Liver (tissue), 3 donors: ENCODE data around the gene PHF21B.

Experiments
- ATF3 ChIP-seq: IDR thresholded peaks from 2 replicates; pipeline ENCODE4 v1.6.1; 2016; ENCODE audit warnings: antibody characterized with exemption
- CTCF ChIP-seq: fragments of 150-350 bp; IDR thresholded peaks from 2 replicates; pipeline ENCODE4 v1.5.1; 2017; ENCODE audit warnings: improper control_type of control experiment, low read depth, low read length; ENCODE audit not compliant: missing input control
- EGR1 ChIP-seq, 2 donors: IDR thresholded peaks; 2 replicates each; pipeline ENCODE4 v1.6.1; 2016 to 2018; ENCODE audit warnings: antibody characterized with exemption in 2 of 2, low read depth in 2 of 2
- MAX ChIP-seq: IDR thresholded peaks from 2 replicates; pipeline ENCODE4 v1.6.1; 2016; ENCODE audit warnings: antibody characterized with exemption
- RAD21 ChIP-seq, 2 donors: IDR thresholded peaks; 2 replicates each; pipeline ENCODE4 v1.6.1; 2016; ENCODE audit warnings: antibody characterized with exemption in 2 of 2, mild to moderate bottlenecking in 2 of 2
- REST ChIP-seq: IDR thresholded peaks from 2 replicates; pipeline ENCODE4 v1.6.1; 2016; ENCODE audit warnings: antibody characterized with exemption, mild to moderate bottlenecking
- TAF1 ChIP-seq: conservative IDR thresholded peaks from 2 replicates; pipeline ENCODE4 v1.6.1; 2016; ENCODE audit warnings: antibody characterized with exemption, mild to moderate bottlenecking
- YY1 ChIP-seq: IDR thresholded peaks from 2 replicates; pipeline ENCODE4 v1.6.1; 2016; ENCODE audit warnings: antibody characterized with exemption, mild to moderate bottlenecking
- donor health status: healthy.
- donor health status: healthy.

DNA sequence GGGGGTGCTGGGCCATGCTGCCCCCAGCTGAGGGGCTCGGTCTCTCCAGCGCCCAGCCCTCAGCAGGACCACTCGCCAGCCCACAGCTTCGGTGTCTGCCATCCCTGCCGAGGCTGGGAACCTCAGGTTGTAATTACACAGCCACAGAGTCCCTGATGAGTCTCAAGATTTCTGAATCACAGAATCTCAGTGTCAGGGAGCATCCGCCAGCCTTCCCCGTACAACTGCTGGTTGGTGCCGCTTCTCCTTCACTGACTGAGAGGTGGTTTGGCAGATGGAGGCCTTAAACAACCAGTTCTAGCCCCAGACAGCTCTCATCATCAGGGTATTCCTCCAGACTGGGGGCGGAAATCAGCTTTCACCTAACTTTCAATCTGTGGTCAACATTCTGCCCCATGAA, 13.7 kb downstream of the PHF21B start:
- no peak for TF ChIP-seq CTCF
- TF ChIP-seq EGR1 (IDR thresholded peaks at IDR 0.05; ENCODE audit: low read depth in 2 of 2): no peak
- no peak for TF ChIP-seq REST
- no peak for TF ChIP-seq YY1
- TF ChIP-seq TAF1: no peak
- TF ChIP-seq RAD21 (IDR thresholded peaks at IDR 0.05): no peak
- no peak for TF ChIP-seq ATF3
- no peak for TF ChIP-seq MAX
